BLaER1 (cell line): ENCODE measurements around the gene PROM1.

Source experiments
- H3K27ac ChIP-seq: shearing (Covaris generic); formaldehyde crosslinking; 2 replicates; pipeline ENCODE4 v1.8.1; 2022
- H3K27me3 ChIP-seq: shearing (Covaris generic); formaldehyde crosslinking; 2 replicates; pipeline ENCODE4 v1.8.1; 2022
- H3K36me3 ChIP-seq: shearing (Covaris generic); formaldehyde crosslinking; 2 replicates; pipeline ENCODE4 v1.8.1; 2022
- H3K4me1 ChIP-seq: shearing (Covaris generic); formaldehyde crosslinking; 2 replicates; pipeline ENCODE4 v1.8.1; 2022
- H3K4me2 ChIP-seq: shearing (Covaris generic); formaldehyde crosslinking; 2 replicates; pipeline ENCODE4 v1.8.1; 2022
- H3K4me3 ChIP-seq: shearing (Covaris generic); formaldehyde crosslinking; 2 replicates; pipeline ENCODE4 v1.8.1; 2022
- H3K9ac ChIP-seq: shearing (Covaris generic); formaldehyde crosslinking; 2 replicates; pipeline ENCODE4 v1.8.1; 2022
- H3K9me3 ChIP-seq: shearing (Covaris generic); formaldehyde crosslinking; 2 replicates; pipeline ENCODE4 v1.8.1; 2022
- H4K20me1 ChIP-seq: shearing (Covaris generic); formaldehyde crosslinking; 2 replicates; pipeline ENCODE4 v1.8.1; 2022
- Cebpa-rat ChIP-seq: shearing (Covaris generic); IDR thresholded peaks from 2 replicates; pipeline ENCODE4 v1.8.1; 2022

The PROM1 gene

GRCh38 chr4:16023776-16024408 is 59.9 kb downstream of the PROM1 start:
- Histone ChIP-seq H3K4me3 (no peak overlapping the region), H3K9me3 (no peaks in the 10 kb centered on the region), H3K27ac (no peak overlapping the region), H4K20me1 (no peaks in the 10 kb centered on the region), H3K27me3 (no peaks in the 10 kb centered on the region), H3K36me3 (no peaks in the 10 kb centered on the region), H3K9ac (no peak overlapping the region), H3K4me1 (0 out of 2 replicates have a peak, but pooled peaks cover 5% of the 10 kb centered on the region), H3K4me2 (no peak overlapping the region)
- no peak for TF ChIP-seq Cebpa-rat

GRCh38 chr4:16021804-16022560 is 61.8 kb downstream of the PROM1 start:
- no peaks in the 10 kb centered on the region for H3K27me3 ChIP-seq
- no peak overlapping the region for H3K9ac ChIP-seq
- no peak overlapping the region for H3K4me3 ChIP-seq
- H3K36me3 ChIP-seq: no peaks in the 10 kb centered on the region
- TF ChIP-seq Cebpa-rat: no peak
- H4K20me1 ChIP-seq: no peaks in the 10 kb centered on the region
- no peak overlapping the region for H3K27ac ChIP-seq
- H3K4me2 ChIP-seq: no peak overlapping the region
- no peaks in the 10 kb centered on the region for H3K9me3 ChIP-seq
- 0 out of 2 replicates have a peak, but pooled peaks cover 5% of the 10 kb centered on the region for H3K4me1 ChIP-seq

GRCh38 chr4:16019649-16020048 is 64.2 kb downstream of the PROM1 start:
- 0 out of 2 replicates have a peak, but pooled peaks cover 5% of the 10 kb centered on the region for H3K4me1 ChIP-seq
- H3K4me2 ChIP-seq: no peak overlapping the region
- no peak for TF ChIP-seq Cebpa-rat
- no peak overlapping the region for H3K4me3 ChIP-seq
- H4K20me1 ChIP-seq: no peaks in the 10 kb centered on the region
- no peaks in the 10 kb centered on the region for H3K27me3 ChIP-seq
- H3K9me3 ChIP-seq: no peaks in the 10 kb centered on the region
- H3K27ac ChIP-seq: no peak overlapping the region
- no peaks in the 10 kb centered on the region for H3K36me3 ChIP-seq
- no peak overlapping the region for H3K9ac ChIP-seq

- Histone ChIP-seq H3K4me2 (no peak overlapping the region), H3K9me3 (no peaks in the 10 kb centered on the region), H3K27me3 (no peaks in the 10 kb centered on the region), H3K36me3 (no peaks in the 10 kb centered on the region), H3K4me3 (no peak overlapping the region), H3K4me1 (0 out of 2 replicates have a peak, but pooled peaks cover 12% of the 10 kb centered on the region), H4K20me1 (no peaks in the 10 kb centered on the region), H3K9ac (no peak overlapping the region), H3K27ac (no peak overlapping the region)
- TF ChIP-seq Cebpa-rat: no peak
These were observed 65.0 kb downstream of the PROM1 start for GRCh38 chr4:16018841-16019240.

GRCh38 chr4:16018061-16018676 is 65.7 kb downstream of the PROM1 start:
- no peak for TF ChIP-seq Cebpa-rat

GRCh38 chr4:16016536-16016935 is 67.3 kb downstream of the PROM1 start:
- no peaks in the 10 kb centered on the region for H3K27me3 ChIP-seq

More at GRCh38 chr4:16018061-16018676, 65.7 kb downstream of the PROM1 start:
- H3K4me3 ChIP-seq: no peak overlapping the region
- no peaks in the 10 kb centered on the region for H3K36me3 ChIP-seq
- no peaks in the 10 kb centered on the region for H3K9me3 ChIP-seq
- 0 out of 2 replicates have a peak, but pooled peaks cover 12% of the 10 kb centered on the region for H3K4me1 ChIP-seq
- no peaks in the 10 kb centered on the region for H4K20me1 ChIP-seq
- no peak overlapping the region for H3K9ac ChIP-seq
- H3K27ac ChIP-seq: no peak overlapping the region
- no peaks in the 10 kb centered on the region for H3K27me3 ChIP-seq
- H3K4me2 ChIP-seq: no peak overlapping the region

GRCh38 chr4:16011173-16011572 is 72.7 kb downstream of the PROM1 start:
- 0 out of 2 replicates have a peak, but pooled peaks cover 6% of the 10 kb centered on the region for H3K4me1 ChIP-seq
- no peaks in the 10 kb centered on the region for H3K27me3 ChIP-seq
- H3K36me3 ChIP-seq: no peaks in the 10 kb centered on the region
- no peak overlapping the region for H3K9ac ChIP-seq
- no peak overlapping the region for H3K4me3 ChIP-seq
- no peak for TF ChIP-seq Cebpa-rat
- H4K20me1 ChIP-seq: no peaks in the 10 kb centered on the region
- no peak overlapping the region for H3K27ac ChIP-seq
- H3K9me3 ChIP-seq: no peaks in the 10 kb centered on the region
- H3K4me2 ChIP-seq: no peak overlapping the region

More at GRCh38 chr4:16016536-16016935, 67.3 kb downstream of the PROM1 start:
- H3K9me3 ChIP-seq: no peaks in the 10 kb centered on the region
- H3K27ac ChIP-seq: no peak overlapping the region
- TF ChIP-seq Cebpa-rat: no peak
- no peak overlapping the region for H3K9ac ChIP-seq
- no peaks in the 10 kb centered on the region for H4K20me1 ChIP-seq
- H3K36me3 ChIP-seq: no peaks in the 10 kb centered on the region
- no peak overlapping the region for H3K4me2 ChIP-seq
- H3K4me1 ChIP-seq: 0 out of 2 replicates have a peak, but pooled peaks cover 12% of the 10 kb centered on the region
- H3K4me3 ChIP-seq: no peak overlapping the region

GRCh38 chr4:16009153-16009552 is 74.7 kb downstream of the PROM1 start:
- no peaks in the 10 kb centered on the region for H3K27me3 ChIP-seq
- H4K20me1 ChIP-seq: no peaks in the 10 kb centered on the region
- H3K4me2 ChIP-seq: no peak overlapping the region
- no peak overlapping the region for H3K27ac ChIP-seq
- H3K4me3 ChIP-seq: no peak overlapping the region
- TF ChIP-seq Cebpa-rat: no peak
- no peaks in the 10 kb centered on the region for H3K9me3 ChIP-seq
- no peak overlapping the region for H3K9ac ChIP-seq
- no peaks in the 10 kb centered on the region for H3K36me3 ChIP-seq
- peaks cover 11% of the 10 kb centered on the region for H3K4me1 ChIP-seq

GRCh38 chr4:16007471-16008095 is 76.2 kb downstream of the PROM1 start:
- no peaks in the 10 kb centered on the region for H3K9me3 ChIP-seq
- H3K36me3 ChIP-seq: no peaks in the 10 kb centered on the region
- H3K4me3 ChIP-seq: no peak overlapping the region
- no peaks in the 10 kb centered on the region for H3K27me3 ChIP-seq
- TF ChIP-seq Cebpa-rat: no peak
- H3K27ac ChIP-seq: no peak overlapping the region
- H4K20me1 ChIP-seq: no peaks in the 10 kb centered on the region
- H3K4me2 ChIP-seq: no peak overlapping the region
- H3K9ac ChIP-seq: no peak overlapping the region
- H3K4me1 ChIP-seq: peaks cover 8% of the 10 kb centered on the region
